WTC11 (cell line): ENCODE measurements around the gene PTPN5. TPM values are rescaled to one million over a fixed set of nuclear protein-coding genes. Genes with fewer than 3 reads are reported as not detected.

ENCODE experiments used
- ATAC-seq: fragments of 200-7000 bp; cut with Tn5 transposase; 2 replicates; pipeline ENCODE4 v1.10.0; 2021; ENCODE audit warnings: mild to moderate bottlenecking, moderate library complexity
- CTCF ChIA-PET: fragments of 300-600 bp; sonication (Branson Sonifier 250); formaldehyde crosslinking; loops from one replicate; lab custom pipeline; 2021; ENCODE audit warnings: antibody characterized with exemption; lab: Charles Lee
- POLR2A ChIA-PET: fragments of 350-600 bp; sonication (Branson Sonifier 250); formaldehyde crosslinking; loops from one replicate; lab custom pipeline; 2021; ENCODE audit warnings: antibody characterized with exemption; lab: Charles Lee
- DNase-seq: peaks from one replicate; pipeline ENCODE4 v3.0.0; 2021; ENCODE audit warnings: low spot score
- H3K27ac Mint-ChIP-seq: 2 replicates; pipeline ENCODE4 v1.8.0; 2021; ENCODE audit warnings: mixed read lengths
- H3K27me3 Mint-ChIP-seq: 2 replicates; pipeline ENCODE4 v1.8.0; 2021; ENCODE audit warnings: low read depth, mild to moderate bottlenecking, moderate library complexity, mixed read lengths
- H3K36me3 Mint-ChIP-seq: 2 replicates; pipeline ENCODE4 v1.8.0; 2021; ENCODE audit warnings: mixed read lengths
- H3K4me1 Mint-ChIP-seq: 2 replicates; pipeline ENCODE4 v1.8.0; 2022; ENCODE audit warnings: mixed read lengths
- H3K4me3 Mint-ChIP-seq: 2 replicates; pipeline ENCODE4 v1.8.0; 2021; ENCODE audit warnings: mild to moderate bottlenecking, moderate library complexity, mixed read lengths
- H3K9me3 Mint-ChIP-seq: 2 replicates; pipeline ENCODE4 v1.8.0; 2021; ENCODE audit warnings: mixed read lengths
- CBFB ChIP-seq: sonication (generic); formaldehyde crosslinking; IDR thresholded peaks from 2 replicates; pipeline ENCODE4 v1.8.1; 2022; ENCODE audit warnings: mild to moderate bottlenecking, low read depth, missing genetic modification reagents
- CDX4 ChIP-seq: fragments of 250-450 bp; sonication (Bioruptor Pico); IDR thresholded peaks from 2 replicates; pipeline ENCODE4 v1.9.0; 2021; ENCODE audit warnings: moderate library complexity, mild to moderate bottlenecking, inconsistent platforms, borderline replicate concordance
- CTCF ChIP-seq: fragments of 200-600 bp; IDR thresholded peaks from 2 replicates; pipeline ENCODE4 v1.8.0; 2022; ENCODE audit warnings: antibody characterized with exemption
- E2F5 ChIP-seq: sonication (generic); formaldehyde crosslinking; IDR thresholded peaks from 2 replicates; pipeline ENCODE4 v1.8.1; 2022; ENCODE audit warnings: mild to moderate bottlenecking, moderate library complexity, missing genetic modification reagents
- FOXJ3 ChIP-seq: sonication (generic); formaldehyde crosslinking; IDR thresholded peaks from 2 replicates; pipeline ENCODE4 v1.9.0; 2021; ENCODE audit warnings: missing genetic modification reagents, mild to moderate bottlenecking, borderline replicate concordance
- FOXK1 ChIP-seq: sonication (generic); formaldehyde crosslinking; IDR thresholded peaks from 2 replicates; pipeline ENCODE4 v1.8.0; 2022; ENCODE audit warnings: mild to moderate bottlenecking, moderate library complexity, missing genetic modification reagents
- MXD4 ChIP-seq: fragments of 250-450 bp; sonication (Bioruptor Pico); IDR thresholded peaks from 2 replicates; pipeline ENCODE4 v1.8.0; 2021; ENCODE audit warnings: mild to moderate bottlenecking, moderate library complexity, borderline replicate concordance
- NFE2L1 ChIP-seq: sonication (generic); formaldehyde crosslinking; IDR thresholded peaks from 2 replicates; pipeline ENCODE4 v1.8.1; 2023; ENCODE audit warnings: missing genetic modification reagents
- RELA ChIP-seq: sonication (generic); formaldehyde crosslinking; IDR thresholded peaks from 2 replicates; pipeline ENCODE4 v1.8.1; 2022; ENCODE audit warnings: missing genetic modification reagents, mild to moderate bottlenecking, borderline replicate concordance
- RORB ChIP-seq: fragments of 250-450 bp; sonication (Bioruptor Pico); IDR thresholded peaks from 2 replicates; pipeline ENCODE4 v1.9.0; 2021; ENCODE audit warnings: mild to moderate bottlenecking
- SP1 ChIP-seq: sonication (generic); formaldehyde crosslinking; conservative IDR thresholded peaks from 2 replicates; pipeline ENCODE4 v1.8.1; 2022; ENCODE audit warnings: missing genetic modification reagents
- ZNF121 ChIP-seq: sonication (generic); formaldehyde crosslinking; IDR thresholded peaks from 2 replicates; pipeline ENCODE4 v1.8.0; 2023; ENCODE audit warnings: missing genetic modification reagents
- ZNF219 ChIP-seq: sonication (generic); formaldehyde crosslinking; IDR thresholded peaks from 2 replicates; pipeline ENCODE4 v1.8.0; 2023; ENCODE audit warnings: missing genetic modification reagents, mild to moderate bottlenecking, borderline replicate concordance
- ZNF425 ChIP-seq: fragments of 250-450 bp; sonication (Bioruptor Pico); conservative IDR thresholded peaks from 2 replicates; pipeline ENCODE4 v1.9.0; 2021; ENCODE audit warnings: mild to moderate bottlenecking
- ZSCAN18 ChIP-seq: fragments of 250-450 bp; sonication (Bioruptor Pico); IDR thresholded peaks from 2 replicates; pipeline ENCODE4 v2.1.2; 2022; ENCODE audit warnings: mild to moderate bottlenecking, moderate library complexity
- total RNA-seq: library from RNA; stranded (reverse); gene quantifications from 3 replicates; pipeline ENCODE4 v1.2.3, GENCODE V29; 2021
- TF ChIP-seq, protein P1 (sequence below): sonication (generic); formaldehyde crosslinking; IDR thresholded peaks from 2 replicates; pipeline ENCODE4 v1.8.1; 2023; ENCODE audit warnings: mild to moderate bottlenecking, missing genetic modification reagents, borderline replicate concordance
- TF ChIP-seq, protein P2 (sequence below): sonication (generic); formaldehyde crosslinking; IDR thresholded peaks from 2 replicates; pipeline ENCODE4 v1.8.0; 2022; ENCODE audit warnings: mild to moderate bottlenecking, missing genetic modification reagents
- TF ChIP-seq, protein P3 (sequence below): sonication (generic); formaldehyde crosslinking; IDR thresholded peaks from 2 replicates; pipeline ENCODE4 v1.8.0; 2023; ENCODE audit warnings: missing genetic modification reagents, mild to moderate bottlenecking, borderline replicate concordance

PTPN5 gene
- total RNA-seq, 1 experiment from 2014 or later = 4.5 TPM

DNA sequence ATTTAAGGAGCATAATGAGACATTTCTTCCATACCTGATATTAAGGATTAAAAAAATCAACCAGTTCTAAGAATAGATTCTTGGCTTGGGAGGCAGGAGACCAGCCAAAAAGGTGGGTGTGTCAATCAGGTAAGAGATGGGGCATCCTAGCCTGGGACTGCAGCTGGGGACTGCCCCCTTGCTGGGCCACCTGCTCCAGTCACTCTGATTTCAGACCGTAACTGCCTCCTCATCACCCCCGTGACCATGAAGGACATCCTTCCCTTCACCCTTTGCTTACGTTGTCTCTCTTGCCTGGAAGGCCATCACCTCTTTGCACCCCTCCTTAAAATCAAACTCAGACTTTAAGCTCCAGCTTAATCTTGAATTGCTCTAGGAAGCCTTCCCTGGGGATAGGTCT lies 17.9 kb downstream of the PTPN5 start:
- H3K4me3 Mint-ChIP-seq = no peak overlapping the region
- H3K36me3 Mint-ChIP-seq = no peaks in the 10 kb centered on the region
- TF ChIP-seq, protein P1, sequence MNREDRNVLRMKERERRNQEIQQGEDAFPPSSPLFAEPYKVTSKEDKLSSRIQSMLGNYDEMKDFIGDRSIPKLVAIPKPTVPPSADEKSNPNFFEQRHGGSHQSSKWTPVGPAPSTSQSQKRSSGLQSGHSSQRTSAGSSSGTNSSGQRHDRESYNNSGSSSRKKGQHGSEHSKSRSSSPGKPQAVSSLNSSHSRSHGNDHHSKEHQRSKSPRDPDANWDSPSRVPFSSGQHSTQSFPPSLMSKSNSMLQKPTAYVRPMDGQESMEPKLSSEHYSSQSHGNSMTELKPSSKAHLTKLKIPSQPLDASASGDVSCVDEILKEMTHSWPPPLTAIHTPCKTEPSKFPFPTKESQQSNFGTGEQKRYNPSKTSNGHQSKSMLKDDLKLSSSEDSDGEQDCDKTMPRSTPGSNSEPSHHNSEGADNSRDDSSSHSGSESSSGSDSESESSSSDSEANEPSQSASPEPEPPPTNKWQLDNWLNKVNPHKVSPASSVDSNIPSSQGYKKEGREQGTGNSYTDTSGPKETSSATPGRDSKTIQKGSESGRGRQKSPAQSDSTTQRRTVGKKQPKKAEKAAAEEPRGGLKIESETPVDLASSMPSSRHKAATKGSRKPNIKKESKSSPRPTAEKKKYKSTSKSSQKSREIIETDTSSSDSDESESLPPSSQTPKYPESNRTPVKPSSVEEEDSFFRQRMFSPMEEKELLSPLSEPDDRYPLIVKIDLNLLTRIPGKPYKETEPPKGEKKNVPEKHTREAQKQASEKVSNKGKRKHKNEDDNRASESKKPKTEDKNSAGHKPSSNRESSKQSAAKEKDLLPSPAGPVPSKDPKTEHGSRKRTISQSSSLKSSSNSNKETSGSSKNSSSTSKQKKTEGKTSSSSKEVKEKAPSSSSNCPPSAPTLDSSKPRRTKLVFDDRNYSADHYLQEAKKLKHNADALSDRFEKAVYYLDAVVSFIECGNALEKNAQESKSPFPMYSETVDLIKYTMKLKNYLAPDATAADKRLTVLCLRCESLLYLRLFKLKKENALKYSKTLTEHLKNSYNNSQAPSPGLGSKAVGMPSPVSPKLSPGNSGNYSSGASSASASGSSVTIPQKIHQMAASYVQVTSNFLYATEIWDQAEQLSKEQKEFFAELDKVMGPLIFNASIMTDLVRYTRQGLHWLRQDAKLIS (CRISPR knock-in tag) = no peak
- no peak for TF ChIP-seq CTCF
- no peak for TF ChIP-seq CDX4
- TF ChIP-seq ZNF121 = no peak
- TF ChIP-seq E2F5 (CRISPR knock-in tag) = no peak
- TF ChIP-seq RORB (CRISPR knock-in tag) = no peak
- no peak for TF ChIP-seq FOXJ3
- TF ChIP-seq, protein P2, sequence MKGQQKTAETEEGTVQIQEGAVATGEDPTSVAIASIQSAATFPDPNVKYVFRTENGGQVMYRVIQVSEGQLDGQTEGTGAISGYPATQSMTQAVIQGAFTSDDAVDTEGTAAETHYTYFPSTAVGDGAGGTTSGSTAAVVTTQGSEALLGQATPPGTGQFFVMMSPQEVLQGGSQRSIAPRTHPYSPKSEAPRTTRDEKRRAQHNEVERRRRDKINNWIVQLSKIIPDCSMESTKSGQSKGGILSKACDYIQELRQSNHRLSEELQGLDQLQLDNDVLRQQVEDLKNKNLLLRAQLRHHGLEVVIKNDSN (CRISPR knock-in tag) = no peak
- TF ChIP-seq RELA (CRISPR knock-in tag) = no peak
- no peak for TF ChIP-seq MXD4 (CRISPR knock-in tag)
- TF ChIP-seq, protein P3, sequence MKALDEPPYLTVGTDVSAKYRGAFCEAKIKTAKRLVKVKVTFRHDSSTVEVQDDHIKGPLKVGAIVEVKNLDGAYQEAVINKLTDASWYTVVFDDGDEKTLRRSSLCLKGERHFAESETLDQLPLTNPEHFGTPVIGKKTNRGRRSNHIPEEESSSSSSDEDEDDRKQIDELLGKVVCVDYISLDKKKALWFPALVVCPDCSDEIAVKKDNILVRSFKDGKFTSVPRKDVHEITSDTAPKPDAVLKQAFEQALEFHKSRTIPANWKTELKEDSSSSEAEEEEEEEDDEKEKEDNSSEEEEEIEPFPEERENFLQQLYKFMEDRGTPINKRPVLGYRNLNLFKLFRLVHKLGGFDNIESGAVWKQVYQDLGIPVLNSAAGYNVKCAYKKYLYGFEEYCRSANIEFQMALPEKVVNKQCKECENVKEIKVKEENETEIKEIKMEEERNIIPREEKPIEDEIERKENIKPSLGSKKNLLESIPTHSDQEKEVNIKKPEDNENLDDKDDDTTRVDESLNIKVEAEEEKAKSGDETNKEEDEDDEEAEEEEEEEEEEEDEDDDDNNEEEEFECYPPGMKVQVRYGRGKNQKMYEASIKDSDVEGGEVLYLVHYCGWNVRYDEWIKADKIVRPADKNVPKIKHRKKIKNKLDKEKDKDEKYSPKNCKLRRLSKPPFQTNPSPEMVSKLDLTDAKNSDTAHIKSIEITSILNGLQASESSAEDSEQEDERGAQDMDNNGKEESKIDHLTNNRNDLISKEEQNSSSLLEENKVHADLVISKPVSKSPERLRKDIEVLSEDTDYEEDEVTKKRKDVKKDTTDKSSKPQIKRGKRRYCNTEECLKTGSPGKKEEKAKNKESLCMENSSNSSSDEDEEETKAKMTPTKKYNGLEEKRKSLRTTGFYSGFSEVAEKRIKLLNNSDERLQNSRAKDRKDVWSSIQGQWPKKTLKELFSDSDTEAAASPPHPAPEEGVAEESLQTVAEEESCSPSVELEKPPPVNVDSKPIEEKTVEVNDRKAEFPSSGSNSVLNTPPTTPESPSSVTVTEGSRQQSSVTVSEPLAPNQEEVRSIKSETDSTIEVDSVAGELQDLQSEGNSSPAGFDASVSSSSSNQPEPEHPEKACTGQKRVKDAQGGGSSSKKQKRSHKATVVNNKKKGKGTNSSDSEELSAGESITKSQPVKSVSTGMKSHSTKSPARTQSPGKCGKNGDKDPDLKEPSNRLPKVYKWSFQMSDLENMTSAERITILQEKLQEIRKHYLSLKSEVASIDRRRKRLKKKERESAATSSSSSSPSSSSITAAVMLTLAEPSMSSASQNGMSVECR (CRISPR knock-in tag) = no peak
- TF ChIP-seq FOXK1 = no peak
- TF ChIP-seq, all 79 proteins: peak for 0
- H3K27ac Mint-ChIP-seq = no peak overlapping the region
- DNase-seq (no peak), ATAC-seq (no peak)
- CTCF ChIA-PET = interaction anchor here (0.9 to 3.7 kb wide), 5 partner anchors 9 to 52 kb away, joined by 4 to 52 read pairs (median 5); no protein-coding TSS in a partner anchor
- POLR2A ChIA-PET = no interaction called here
- no peaks in the 10 kb centered on the region for H3K9me3 Mint-ChIP-seq
- peaks cover 2% of the 10 kb centered on the region for H3K27me3 Mint-ChIP-seq
- peaks cover 43% of the 10 kb centered on the region for H3K4me1 Mint-ChIP-seq

DNA sequence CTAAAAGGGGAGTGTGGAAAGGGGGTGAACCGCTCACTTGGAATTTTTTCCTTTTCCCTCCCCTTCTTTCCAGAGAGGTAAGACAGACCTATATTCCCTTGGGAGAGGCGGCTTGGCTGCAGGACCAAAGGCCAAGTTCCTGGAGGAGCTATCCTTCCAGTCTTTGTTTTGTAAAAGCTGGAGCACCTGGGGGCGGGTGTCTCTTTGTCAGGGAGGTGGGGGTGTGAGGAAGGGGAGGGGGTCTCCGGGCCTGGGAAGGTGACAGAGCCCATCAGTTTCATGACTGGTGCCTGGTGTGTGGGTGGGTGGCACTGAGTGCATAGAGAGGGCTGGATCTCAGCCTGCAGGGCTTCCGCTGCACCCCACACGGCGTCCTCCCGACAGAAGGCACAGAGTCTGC lies 18.5 kb downstream of the PTPN5 start:
- CTCF ChIA-PET = interaction anchor here (0.9 to 3.7 kb wide), 5 partner anchors 8 to 51 kb away, joined by 4 to 52 read pairs (median 5); no protein-coding TSS in a partner anchor
- POLR2A ChIA-PET = interaction anchor here (0.7 kb wide), 1 partner anchor 28 kb away, joined by 4 read pairs; no protein-coding TSS in a partner anchor
- peaks cover 2% of the 10 kb centered on the region for H3K27me3 Mint-ChIP-seq
- peaks cover 43% of the 10 kb centered on the region for H3K4me1 Mint-ChIP-seq
- no peaks in the 10 kb centered on the region for H3K36me3 Mint-ChIP-seq
- peak; percentile 20 for ATAC-seq
- TF ChIP-seq ZNF219 (CRISPR knock-in tag) (no peak), ZSCAN18 (no peak), ZNF425 (CRISPR knock-in tag) (no peak), NFE2L1 (CRISPR knock-in tag) (no peak), CBFB (CRISPR knock-in tag) (no peak), FOXJ3 (no peak), SP1 (CRISPR knock-in tag) (no peak)
- TF ChIP-seq, all 79 proteins: peak for 0
- H3K4me3 Mint-ChIP-seq = no peak overlapping the region
- DNase-seq = no peak
- H3K27ac Mint-ChIP-seq = no peak overlapping the region
- H3K9me3 Mint-ChIP-seq = no peaks in the 10 kb centered on the region
